A549 (cell line): ENCODE data around the gene TTC4. TPM values are rescaled to one million over a fixed set of nuclear protein-coding genes. Genes with fewer than 3 reads are reported as not detected.

Experiments
- ATAC-seq, 2 experiments: fragments of 200-7000 bp in 1 of 2; fragments of >200 bp in 1 of 2; cut with Nextera tagmentation in 1 of 2; cut with Tn5 transposase in 1 of 2; 3 replicates each; pipeline versions ENCODE4 v1.8.0 to v1.9.1; 2018 to 2020; ENCODE audit warnings: mild to moderate bottlenecking in 1 of 2, moderate library complexity in 1 of 2
- CTCF ChIA-PET: fragments of 300-600 bp; sonication (Branson Sonifier 250); formaldehyde crosslinking; extraction: SDS; loops from one replicate; lab custom pipeline; 2021; ENCODE audit warnings: antibody characterized with exemption, inconsistent platforms; lab: Yijun Ruan, JAX
- POLR2A ChIA-PET: fragments of 350-600 bp; formaldehyde crosslinking; extraction: SDS; loops from one replicate; lab custom pipeline; 2021; ENCODE audit warnings: antibody characterized with exemption, inconsistent platforms; lab: Yijun Ruan, JAX
- DNase-seq, 2 experiments: peaks; one replicate each; pipeline versions ENCODE4 v3.0.0 to v3.0.0-alpha.2; 2011 to 2016; ENCODE audit warnings: low read depth in 1 of 2, low spot score in 1 of 2
- FAIRE-seq: peaks from 2 replicates; lab custom pipeline; 2011; peaks lifted over from hg19 to GRCh38; lab: Jason Lieb, UNC
- H3K27ac ChIP-seq, 2 experiments: fragments of >200 bp; sonication (Bioruptor Twin); formaldehyde crosslinking; 3 replicates each; pipeline ENCODE4 v1.5.1; 2016 to 2017
- H3K4me1 ChIP-seq: fragments of >200 bp; sonication (Bioruptor Twin); formaldehyde crosslinking; 3 replicates; pipeline ENCODE4 v1.6.1; 2016
- H3K4me2 ChIP-seq: fragments of >200 bp; sonication (Bioruptor Twin); formaldehyde crosslinking; 3 replicates; pipeline ENCODE4 v1.6.1; 2016
- H3K4me3 ChIP-seq: fragments of >200 bp; sonication (Bioruptor Twin); formaldehyde crosslinking; 3 replicates; pipeline ENCODE4 v1.5.1; 2016
- H3K9me3 ChIP-seq: fragments of >200 bp; sonication (Bioruptor Twin); formaldehyde crosslinking; 3 replicates; pipeline ENCODE4 v1.6.1; 2016
- CEBPB ChIP-seq, 2 experiments: fragments of >200 bp in 1 of 2; sonication (Bioruptor Twin) in 1 of 2; formaldehyde crosslinking in 1 of 2; IDR thresholded peaks; 2 replicates each; pipeline ENCODE4 v1.6.1; 2012 to 2016
- FOSL2 ChIP-seq, 2 experiments: fragments of 450-650 bp in 1 of 2; fragments of >200 bp in 1 of 2; sonication (Bioruptor Twin) in 1 of 2; formaldehyde crosslinking; IDR thresholded peaks; 2 replicates each; pipeline versions ENCODE4 v1.5.0 to v1.6.1; 2016 to 2020; ENCODE audit warnings: mild to moderate bottlenecking in 1 of 2, moderate library complexity in 1 of 2
- HES2 ChIP-seq: fragments of >200 bp; sonication (Bioruptor Twin); formaldehyde crosslinking; IDR thresholded peaks from 2 replicates; pipeline ENCODE4 v1.6.1; 2016
- HEYL ChIP-seq: fragments of 250-450 bp; sonication (Bioruptor Pico); IDR thresholded peaks from 2 replicates; pipeline ENCODE4 v1.8.0; 2021; ENCODE audit warnings: mild to moderate bottlenecking, moderate library complexity
- HOXA7 ChIP-seq: fragments of 250-450 bp; sonication (Bioruptor Pico); IDR thresholded peaks from 2 replicates; pipeline ENCODE4 v1.5.0; 2020; ENCODE audit warnings: mild to moderate bottlenecking, moderate library complexity
- HOXB13 ChIP-seq: fragments of 250-450 bp; sonication (Bioruptor Pico); IDR thresholded peaks from 2 replicates; pipeline ENCODE4 v1.5.0; 2020; ENCODE audit warnings: low read depth, mild to moderate bottlenecking, moderate library complexity
- JUN ChIP-seq, 2 experiments: fragments of >200 bp; sonication (Bioruptor Twin); formaldehyde crosslinking; IDR thresholded peaks; 2 replicates in 1 of 2; 3 replicates in 1 of 2; pipeline ENCODE4 v1.6.1; 2016 to 2017
- KDM5A ChIP-seq: fragments of 200-600 bp; sonication (generic); IDR thresholded peaks from 2 replicates; pipeline ENCODE4 v1.6.1; 2016; ENCODE audit warnings: antibody characterized with exemption, mild to moderate bottlenecking
- MAFK ChIP-seq: fragments of 450-650 bp; IDR thresholded peaks from 2 replicates; pipeline ENCODE4 v1.6.1; 2014; ENCODE audit not compliant: partially characterized antibody
- MAX ChIP-seq: IDR thresholded peaks from 2 replicates; pipeline ENCODE4 v1.6.1; 2012
- MYC ChIP-seq: IDR thresholded peaks from 2 replicates; pipeline ENCODE4 v1.6.1; 2012; ENCODE audit warnings: mild to moderate bottlenecking, inconsistent platforms, low read length, improper control_type of control experiment, borderline replicate concordance
- NR3C1 ChIP-seq: fragments of >200 bp; sonication (Bioruptor Twin); formaldehyde crosslinking; IDR thresholded peaks from 3 replicates; pipeline ENCODE4 v1.6.1; 2017
- PBX3 ChIP-seq: IDR thresholded peaks from 2 replicates; pipeline ENCODE4 v1.6.1; 2012
- PHF8 ChIP-seq: fragments of 200-600 bp; sonication (generic); IDR thresholded peaks from 2 replicates; pipeline ENCODE4 v1.6.1; 2016; ENCODE audit warnings: low read depth, mild to moderate bottlenecking, antibody characterized with exemption, moderate library complexity, borderline replicate concordance
- POLR2A ChIP-seq: IDR thresholded peaks from 2 replicates; pipeline ENCODE4 v1.6.1; 2012; ENCODE audit warnings: mild to moderate bottlenecking, low read length
- SREBF2 ChIP-seq: fragments of 450-650 bp; IDR thresholded peaks from 2 replicates; pipeline ENCODE4 v1.6.1; 2014; ENCODE audit warnings: mild to moderate bottlenecking, moderate library complexity
- TFCP2L1 ChIP-seq: fragments of 250-450 bp; sonication (Bioruptor Pico); IDR thresholded peaks from 2 replicates; pipeline ENCODE4 v1.5.0; 2021; ENCODE audit warnings: mild to moderate bottlenecking
- ZNF302 ChIP-seq: fragments of 250-450 bp; sonication (Bioruptor Pico); IDR thresholded peaks from 2 replicates; pipeline ENCODE4 v1.9.0; 2021; ENCODE audit warnings: inconsistent platforms, mild to moderate bottlenecking, moderate library complexity
- WGBS: methylation state at CpG from one replicate; pipeline ENCODE4 v1.1.6; 2017; ENCODE audit errors: missing lambda C conversion rate; 5-methylcytosine and 5-hydroxymethylcytosine counted together
- polyA minus RNA-seq: library from RNA; depleted of rRNA, polyadenylated mRNA; stranded (reverse); fragments of >200 nt; gene quantifications from 2 replicates; pipeline ENCODE4 v1.2.3, GENCODE V29; 2011; rRNA and poly(A)+ RNA removed
- polyA plus RNA-seq, 4 experiments: library from polyadenylated mRNA; depleted of rRNA in 3 of 4; stranded (reverse); fragments of >200 nt; fragmentation: RNase III in 1 of 4; extraction: RNeasy Plus Mini Kit Qiagen cat#74134 plus additional on column Dnase treatment in 1 of 4; gene quantifications; 2 replicates in 3 of 4; 3 replicates in 1 of 4; pipeline ENCODE4 v1.2.3, GENCODE V29; 2011 to 2017
- TF ChIP-seq, protein P1 (sequence below): fragments of >200 bp; sonication (Bioruptor Twin); formaldehyde crosslinking; IDR thresholded peaks from 3 replicates; pipeline ENCODE4 v1.6.1; 2016
- TF ChIP-seq, protein P2 (sequence below): fragments of 250-450 bp; sonication (Bioruptor Pico); IDR thresholded peaks from 2 replicates; pipeline ENCODE4 v1.5.0; 2020; ENCODE audit warnings: low read depth, mild to moderate bottlenecking, moderate library complexity

The TTC4 gene, protein sequence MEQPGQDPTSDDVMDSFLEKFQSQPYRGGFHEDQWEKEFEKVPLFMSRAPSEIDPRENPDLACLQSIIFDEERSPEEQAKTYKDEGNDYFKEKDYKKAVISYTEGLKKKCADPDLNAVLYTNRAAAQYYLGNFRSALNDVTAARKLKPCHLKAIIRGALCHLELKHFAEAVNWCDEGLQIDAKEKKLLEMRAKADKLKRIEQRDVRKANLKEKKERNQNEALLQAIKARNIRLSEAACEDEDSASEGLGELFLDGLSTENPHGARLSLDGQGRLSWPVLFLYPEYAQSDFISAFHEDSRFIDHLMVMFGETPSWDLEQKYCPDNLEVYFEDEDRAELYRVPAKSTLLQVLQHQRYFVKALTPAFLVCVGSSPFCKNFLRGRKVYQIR
- polyA plus RNA-seq (2011; rRNA removed), result 27.1 and 32.2 TPM in 2 replicates
- 14.6 and 15.8 TPM in 2 replicates for polyA plus RNA-seq (2012; cell fraction: cytosol; rRNA removed)
- polyA plus RNA-seq (2012; cell fraction: nucleus; rRNA removed), result 11.2 and 19.7 TPM in 2 replicates
- polyA plus RNA-seq (2017; fragmentation: RNase III; extraction: RNeasy Plus Mini Kit Qiagen cat#74134 plus additional on column Dnase treatment), result 20.1 to 22.8 TPM (median 20.4 TPM) in 3 replicates
- 22.4 and 23.4 TPM in 2 replicates for polyA minus RNA-seq

DNA sequence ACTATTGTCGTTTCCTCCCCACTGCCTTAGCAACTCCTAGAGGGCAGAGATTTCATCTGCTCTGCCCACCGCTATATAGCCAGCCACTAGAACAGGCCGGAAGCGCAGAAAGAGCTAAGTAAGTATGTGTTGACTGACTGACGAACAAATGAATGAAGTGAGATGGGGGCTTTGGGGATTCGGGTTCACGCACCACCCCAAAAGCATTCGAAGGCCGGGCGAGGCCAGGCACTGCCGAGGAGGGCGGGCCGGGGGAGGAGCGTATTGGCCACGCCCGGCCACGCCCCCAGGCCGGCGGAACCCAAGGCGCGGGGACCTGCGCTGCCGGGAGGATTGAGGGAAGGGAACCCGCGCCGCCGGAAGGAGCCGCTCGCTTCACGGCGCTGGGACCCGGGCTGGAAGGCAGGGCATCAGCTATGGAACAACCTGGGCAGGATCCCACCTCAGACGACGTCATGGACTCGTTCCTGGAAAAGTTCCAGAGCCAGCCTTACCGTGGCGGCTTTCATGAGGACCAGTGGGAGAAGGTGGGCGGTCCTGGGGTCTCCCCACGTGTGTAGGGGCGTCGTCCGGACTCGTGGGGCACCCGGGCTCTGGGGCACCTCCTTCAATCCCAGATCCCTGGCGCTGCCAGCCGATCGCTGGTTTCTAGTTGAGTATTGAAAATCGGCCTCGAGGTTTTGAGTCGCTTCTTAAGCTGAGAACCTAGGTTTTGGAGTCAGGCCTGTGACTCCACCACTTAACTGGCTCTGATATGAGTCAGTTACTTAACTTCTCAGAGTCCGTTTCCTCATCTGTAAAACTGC, at the start of gene TTC4:
TTC4 (plus strand) TSS at position 369 of the 806 bp plus-strand sequence; CDS start at position 417, 48 bp downstream.
- CTCF ChIA-PET, result interaction anchor here (1.4 kb wide), 1 partner anchor 22 kb away, joined by 3 read pairs; no protein-coding TSS in a partner anchor
- FAIRE-seq (no peak), ATAC-seq (peak; percentile 97 to 98), DNase-seq (peak; percentile 56 to 80)
- WGBS, result 9% methylated on average over 15 of the region's 51 CpGs
- peak within 1 kb of the TSS; percentile 79 for H3K4me2 ChIP-seq
- peak within 1 kb of the TSS; percentile 82 to 89 for H3K27ac ChIP-seq
- peak within 1 kb of the TSS; percentile 74 for H3K4me3 ChIP-seq
- POLR2A ChIA-PET, result interaction anchor here (0.6 to 1.4 kb wide), 2 partner anchors 10 to 758 kb away, joined by 3 read pairs; no protein-coding TSS in a partner anchor
- no peaks in the 10 kb centered on the region for H3K9me3 ChIP-seq
- TF ChIP-seq FOSL2 (IDR thresholded peaks at IDR 0.05) (no peak), FOSL2 (CRISPR knock-in tag; IDR thresholded peaks at IDR 0.05) (no peak), MAX (peak; percentile 83), MAFK (no peak), KDM5A (peak; percentile 24; the same call in 1 of the 2 replicates), POLR2A (peak; percentile 79), HOXB13 (CRISPR knock-in tag) (no peak), ZNF302 (CRISPR knock-in tag) (no peak), SREBF2 (no peak), PBX3 (peak; percentile 25; the same call in 1 of the 2 replicates), PHF8 (peak; percentile 48), NR3C1 (no peak), HOXA7 (CRISPR knock-in tag) (no peak), JUN (IDR thresholded peaks at IDR 0.05) (peak; percentile 39 to 84; a peak in 4 of 5 replicates), MYC (peak; percentile 62; the same call in 1 of the 2 replicates)
- TF ChIP-seq, protein P1, sequence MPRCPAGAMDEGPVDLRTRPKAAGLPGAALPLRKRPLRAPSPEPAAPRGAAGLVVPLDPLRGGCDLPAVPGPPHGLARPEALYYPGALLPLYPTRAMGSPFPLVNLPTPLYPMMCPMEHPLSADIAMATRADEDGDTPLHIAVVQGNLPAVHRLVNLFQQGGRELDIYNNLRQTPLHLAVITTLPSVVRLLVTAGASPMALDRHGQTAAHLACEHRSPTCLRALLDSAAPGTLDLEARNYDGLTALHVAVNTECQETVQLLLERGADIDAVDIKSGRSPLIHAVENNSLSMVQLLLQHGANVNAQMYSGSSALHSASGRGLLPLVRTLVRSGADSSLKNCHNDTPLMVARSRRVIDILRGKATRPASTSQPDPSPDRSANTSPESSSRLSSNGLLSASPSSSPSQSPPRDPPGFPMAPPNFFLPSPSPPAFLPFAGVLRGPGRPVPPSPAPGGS, result peak; percentile 75; the same call in 1 of the 3 replicates
- H3K4me1 ChIP-seq, result no peaks in the 10 kb centered on the region

DNA sequence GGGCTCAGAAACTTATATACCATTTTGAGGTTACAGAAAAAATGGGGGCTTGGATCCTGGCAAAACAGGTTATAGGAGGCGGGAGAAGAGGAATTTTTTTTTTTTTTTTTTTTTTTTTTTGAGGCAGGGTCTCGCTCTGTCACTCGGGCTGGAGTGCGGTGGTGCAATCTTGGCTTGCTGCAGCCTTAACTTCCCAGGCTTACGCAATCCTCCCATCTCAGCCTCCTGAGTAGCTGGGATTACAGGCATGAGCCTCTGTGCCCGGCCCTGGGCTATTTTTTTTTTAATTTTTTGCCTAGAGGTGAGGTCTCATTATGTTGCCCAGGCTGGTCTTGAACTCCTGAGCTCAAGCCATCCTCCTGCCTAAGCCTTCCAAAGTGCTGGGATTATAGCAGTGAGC, 49.3 kb upstream of the TTC4 start:
- TF ChIP-seq CEBPB (IDR thresholded peaks at IDR 0.05), result 0 out of 4 replicates have a peak, but pooled peaks of 1 of the 2 experiments have one; percentile 30
- TF ChIP-seq HEYL (CRISPR knock-in tag), result no peak
- no peak for TF ChIP-seq HES2
- no peak for TF ChIP-seq TFCP2L1 (CRISPR knock-in tag)
- TF ChIP-seq, protein P2, sequence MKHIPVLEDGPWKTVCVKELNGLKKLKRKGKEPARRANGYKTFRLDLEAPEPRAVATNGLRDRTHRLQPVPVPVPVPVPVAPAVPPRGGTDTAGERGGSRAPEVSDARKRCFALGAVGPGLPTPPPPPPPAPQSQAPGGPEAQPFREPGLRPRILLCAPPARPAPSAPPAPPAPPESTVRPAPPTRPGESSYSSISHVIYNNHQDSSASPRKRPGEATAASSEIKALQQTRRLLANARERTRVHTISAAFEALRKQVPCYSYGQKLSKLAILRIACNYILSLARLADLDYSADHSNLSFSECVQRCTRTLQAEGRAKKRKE (CRISPR knock-in tag), result no peak
- TF ChIP-seq PHF8, result no peak
- ChIA-PET CTCF (interaction anchor here (0.8 kb wide), 1 partner anchor 143 kb away, joined by 3 read pairs; no protein-coding TSS in a partner anchor), POLR2A (no interaction called here)
- no peak overlapping the region for H3K4me2 ChIP-seq
- FAIRE-seq, result no peak
- no peak overlapping the region for H3K4me3 ChIP-seq
- ATAC-seq, result no peak
- 74% methylated on average over 6 of the region's 6 CpGs for WGBS
- H3K4me1 ChIP-seq, result no peaks in the 10 kb centered on the region
- no peak overlapping the region for H3K27ac ChIP-seq
- no peaks in the 10 kb centered on the region for H3K9me3 ChIP-seq
- no peak for DNase-seq
